GM12878 (cell line): ENCODE measurements around the gene SLC25A29.

Experiments
- ATF7 ChIP-seq: fragments of 450-650 bp; IDR thresholded peaks from 2 replicates; pipeline ENCODE4 v1.6.1; 2016; ENCODE audit warnings: low read depth, mild to moderate bottlenecking
- EZH2 ChIP-seq: IDR thresholded peaks from 2 replicates; pipeline ENCODE4 v1.6.1; 2012; ENCODE audit warnings: low read depth, mild to moderate bottlenecking, control low read depth, inconsistent platforms, low read length, borderline replicate concordance; ENCODE audit not compliant: control insufficient read depth
- FOXK2 ChIP-seq: fragments of 450-650 bp; IDR thresholded peaks from 2 replicates; pipeline ENCODE4 v1.6.1; 2017; ENCODE audit warnings: mild to moderate bottlenecking, moderate library complexity
- POLR2A ChIP-seq: IDR thresholded peaks from 2 replicates; pipeline ENCODE4 v1.6.1; 2011; ENCODE audit warnings: low read depth, mild to moderate bottlenecking, low read length
- SMC3 ChIP-seq: IDR thresholded peaks from 2 replicates; pipeline ENCODE4 v1.6.1; 2011; ENCODE audit warnings: low read length, improper control_type of control experiment, borderline replicate concordance
- TF ChIP-seq, protein P1 (sequence below), 3 experiments: IDR thresholded peaks in 2 of 3; conservative IDR thresholded peaks in 1 of 3; 2 replicates each; pipeline ENCODE4 v1.5.1; 2011; ENCODE audit warnings: low read depth in 3 of 3, low read length in 3 of 3, mild to moderate bottlenecking in 3 of 3, control low read depth in 2 of 3, moderate library complexity in 2 of 3, inconsistent platforms in 1 of 3, mixed read lengths in 1 of 3; ENCODE audit not compliant: control insufficient read depth in 2 of 3, insufficient read depth in 1 of 3; ENCODE audit errors: extremely low read depth in 1 of 3

DNA sequence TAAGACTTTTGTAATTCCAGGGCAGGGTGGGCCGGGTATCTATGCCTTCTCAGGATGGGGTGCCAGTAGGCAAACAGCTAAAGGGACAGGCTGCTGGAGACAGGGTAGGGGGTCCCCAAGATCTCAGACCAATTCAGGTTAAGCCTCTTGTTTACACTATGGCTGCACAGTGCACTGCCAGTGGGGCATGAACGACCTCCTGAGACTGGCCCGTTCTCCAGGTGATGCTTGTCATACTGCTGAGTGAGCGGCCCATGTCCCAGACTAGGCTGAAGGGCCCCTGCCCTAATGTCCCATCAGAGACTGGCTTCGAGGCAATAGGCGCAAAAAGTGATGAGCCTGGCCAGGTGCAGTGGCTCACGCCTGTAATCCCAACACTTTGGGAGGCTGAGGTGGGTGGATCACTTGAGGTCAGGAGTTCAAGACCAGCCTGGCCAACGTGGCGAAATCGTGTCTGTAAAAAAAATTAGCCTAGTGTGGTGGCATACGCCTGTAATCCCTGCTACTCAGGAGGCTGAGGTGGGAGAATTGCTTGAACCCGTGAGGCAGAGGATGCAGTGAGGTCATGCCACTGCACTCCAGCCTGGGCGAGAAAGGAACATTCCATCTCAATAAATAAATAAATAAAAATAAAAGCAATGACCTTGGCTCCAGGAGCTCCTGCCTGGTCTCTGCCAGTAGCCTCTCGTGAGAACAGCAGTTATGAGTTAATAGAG, 12.6 kb downstream of the SLC25A29 start:
- TF ChIP-seq, protein P1, sequence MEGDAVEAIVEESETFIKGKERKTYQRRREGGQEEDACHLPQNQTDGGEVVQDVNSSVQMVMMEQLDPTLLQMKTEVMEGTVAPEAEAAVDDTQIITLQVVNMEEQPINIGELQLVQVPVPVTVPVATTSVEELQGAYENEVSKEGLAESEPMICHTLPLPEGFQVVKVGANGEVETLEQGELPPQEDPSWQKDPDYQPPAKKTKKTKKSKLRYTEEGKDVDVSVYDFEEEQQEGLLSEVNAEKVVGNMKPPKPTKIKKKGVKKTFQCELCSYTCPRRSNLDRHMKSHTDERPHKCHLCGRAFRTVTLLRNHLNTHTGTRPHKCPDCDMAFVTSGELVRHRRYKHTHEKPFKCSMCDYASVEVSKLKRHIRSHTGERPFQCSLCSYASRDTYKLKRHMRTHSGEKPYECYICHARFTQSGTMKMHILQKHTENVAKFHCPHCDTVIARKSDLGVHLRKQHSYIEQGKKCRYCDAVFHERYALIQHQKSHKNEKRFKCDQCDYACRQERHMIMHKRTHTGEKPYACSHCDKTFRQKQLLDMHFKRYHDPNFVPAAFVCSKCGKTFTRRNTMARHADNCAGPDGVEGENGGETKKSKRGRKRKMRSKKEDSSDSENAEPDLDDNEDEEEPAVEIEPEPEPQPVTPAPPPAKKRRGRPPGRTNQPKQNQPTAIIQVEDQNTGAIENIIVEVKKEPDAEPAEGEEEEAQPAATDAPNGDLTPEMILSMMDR (IDR thresholded peaks at IDR 0.05 in 2 of 3, conservative IDR thresholded peaks at IDR 0.05 in 1 of 3; ENCODE audit: control insufficient read depth in 2 of 3, extremely low read depth in 1 of 3, insufficient read depth in 1 of 3, low read depth in 3 of 3, low read length in 3 of 3) = no peak
- TF ChIP-seq EZH2 (no peak), POLR2A (no peak), ATF7 (no peak), FOXK2 (no peak), SMC3 (no peak)
